Adipocyte (in vitro differentiated cells): ENCODE data around the gene ANKRA2.
A peak's percentile ranks its signal among the peaks of the same experiment; 100 is the strongest.

ENCODE experiments used
- DNase-seq: peaks from one replicate; pipeline ENCODE4 v3.0.0-alpha.2; 2015; ENCODE audit warnings: low read depth
- H3K27me3 ChIP-seq: replicated peaks from 2 replicates; pipeline ENCODE4 v1.7.0; 2013; ENCODE audit warnings: mild to moderate bottlenecking, low read length, moderate library complexity; ENCODE audit not compliant: control insufficient read depth, insufficient read depth
- H3K36me3 ChIP-seq: 2 replicates; pipeline ENCODE4 v1.7.0; 2013; ENCODE audit warnings: low read length, mild to moderate bottlenecking, moderate library complexity; ENCODE audit not compliant: control insufficient read depth, insufficient read depth, severe bottlenecking
- H3K4me1 ChIP-seq: 2 replicates; pipeline ENCODE4 v1.7.0; 2013; ENCODE audit warnings: mild to moderate bottlenecking, low read length, moderate library complexity; ENCODE audit not compliant: control insufficient read depth, insufficient read depth
- H3K4me3 ChIP-seq: 2 replicates; pipeline ENCODE4 v1.7.0; 2013; ENCODE audit warnings: mild to moderate bottlenecking, low read length, moderate library complexity
- H3K9ac ChIP-seq: 2 replicates; pipeline ENCODE4 v1.7.0; 2013; ENCODE audit warnings: mild to moderate bottlenecking, low read length, moderate library complexity
- H3K9me3 ChIP-seq: 2 replicates; pipeline ENCODE4 v1.7.0; 2013; ENCODE audit warnings: mild to moderate bottlenecking, low read length, moderate library complexity; ENCODE audit not compliant: control insufficient read depth

Gene ANKRA2

GRCh38 chr5:73544429-73545402 is 20.7 kb downstream of the ANKRA2 start:
- no peaks in the 10 kb centered on the region for H3K9me3 ChIP-seq
- no peak overlapping the region for H3K9ac ChIP-seq
- DNase-seq: no peak
- H3K4me3 ChIP-seq: no peak overlapping the region
- no peaks in the 10 kb centered on the region for H3K27me3 ChIP-seq
- H3K4me1 ChIP-seq: no peaks in the 10 kb centered on the region
- H3K36me3 ChIP-seq: no peaks in the 10 kb centered on the region

- Histone ChIP-seq H3K4me1 (peaks cover 13% of the 10 kb centered on the region), H3K36me3 (no peaks in the 10 kb centered on the region)
- DNase-seq: no peak
Observed at GRCh38 chr5:73542020-73542419, 23.4 kb downstream of the ANKRA2 start.

GRCh38 chr5:73540192-73540591 is 25.2 kb downstream of the ANKRA2 start:
- no peaks in the 10 kb centered on the region for H3K27me3 ChIP-seq
- no peaks in the 10 kb centered on the region for H3K36me3 ChIP-seq
- H3K9ac ChIP-seq: no peak overlapping the region
- no peak overlapping the region for H3K4me3 ChIP-seq
- peaks cover 2% of the 10 kb centered on the region for H3K9me3 ChIP-seq
- peak; percentile 22 for DNase-seq
- peaks cover 13% of the 10 kb centered on the region for H3K4me1 ChIP-seq

More at GRCh38 chr5:73542020-73542419, 23.4 kb downstream of the ANKRA2 start:
- Histone ChIP-seq H3K9ac (no peak overlapping the region), H3K9me3 (no peaks in the 10 kb centered on the region), H3K27me3 (no peaks in the 10 kb centered on the region), H3K4me3 (no peak overlapping the region)

- peaks cover 6% of the 10 kb centered on the region for H3K9me3 ChIP-seq
- no peak overlapping the region for H3K9ac ChIP-seq
- H3K4me3 ChIP-seq: no peak overlapping the region
- DNase-seq: no peak
- H3K36me3 ChIP-seq: no peaks in the 10 kb centered on the region
- no peaks in the 10 kb centered on the region for H3K27me3 ChIP-seq
- H3K4me1 ChIP-seq: peaks cover 13% of the 10 kb centered on the region
Observed at GRCh38 chr5:73539730-73540129, 25.7 kb downstream of the ANKRA2 start.

- Histone ChIP-seq H3K27me3 (no peaks in the 10 kb centered on the region), H3K4me3 (no peak overlapping the region), H3K9me3 (peaks cover 16% of the 10 kb centered on the region), H3K4me1 (peaks cover 34% of the 10 kb centered on the region), H3K36me3 (no peaks in the 10 kb centered on the region), H3K9ac (no peak overlapping the region)
- no peak for DNase-seq
Observed at GRCh38 chr5:73534971-73535370, 30.5 kb downstream of the ANKRA2 start.

- Histone ChIP-seq H3K9ac (no peak overlapping the region), H3K36me3 (no peaks in the 10 kb centered on the region), H3K9me3 (peaks cover 16% of the 10 kb centered on the region), H3K4me1 (peaks cover 41% of the 10 kb centered on the region), H3K4me3 (no peak overlapping the region), H3K27me3 (no peaks in the 10 kb centered on the region)
- DNase-seq: no peak
Observed at GRCh38 chr5:73534011-73534644, 31.3 kb downstream of the ANKRA2 start.

- peaks cover 43% of the 10 kb centered on the region for H3K4me1 ChIP-seq
- H3K4me3 ChIP-seq: no peak overlapping the region
- H3K9me3 ChIP-seq: peaks cover 16% of the 10 kb centered on the region
- no peak for DNase-seq
- H3K27me3 ChIP-seq: no peaks in the 10 kb centered on the region
- no peaks in the 10 kb centered on the region for H3K36me3 ChIP-seq
- H3K9ac ChIP-seq: no peak overlapping the region
Observed at GRCh38 chr5:73532195-73532594, 33.2 kb downstream of the ANKRA2 start.

DNA sequence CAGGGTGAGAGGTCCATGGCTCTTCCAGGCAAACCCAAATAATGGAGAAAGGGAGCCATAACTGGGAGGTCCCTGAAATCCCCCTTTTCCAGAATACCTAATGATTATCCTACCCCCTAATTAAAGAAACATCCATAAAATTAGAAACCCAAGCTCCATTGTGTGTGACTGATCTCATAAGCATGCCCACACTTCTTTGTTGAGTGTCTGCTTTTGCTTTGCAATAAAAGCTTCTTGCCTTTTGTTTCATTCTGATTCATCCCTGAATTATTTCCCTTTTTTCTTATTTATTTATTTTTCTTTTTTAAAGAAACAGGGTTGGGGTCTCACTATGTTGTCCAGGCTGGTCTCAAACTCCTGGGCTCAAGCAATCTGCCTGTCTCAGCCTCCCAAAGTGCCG is 34.1 kb downstream of the ANKRA2 start:
- Histone ChIP-seq H3K4me3 (no peak overlapping the region), H3K9me3 (peaks cover 16% of the 10 kb centered on the region), H3K4me1 (peaks cover 43% of the 10 kb centered on the region), H3K9ac (no peak overlapping the region), H3K27me3 (no peaks in the 10 kb centered on the region), H3K36me3 (no peaks in the 10 kb centered on the region)
- peak; percentile 19 for DNase-seq

GRCh38 chr5:73529081-73529480 is 36.4 kb downstream of the ANKRA2 start:
- Histone ChIP-seq H3K4me3 (peak overlapping the region; percentile 1), H3K27me3 (no peaks in the 10 kb centered on the region), H3K36me3 (no peaks in the 10 kb centered on the region), H3K9ac (peak overlapping the region; percentile 61), H3K9me3 (peaks cover 6% of the 10 kb centered on the region), H3K4me1 (peaks cover 40% of the 10 kb centered on the region)
- no peak for DNase-seq

DNA sequence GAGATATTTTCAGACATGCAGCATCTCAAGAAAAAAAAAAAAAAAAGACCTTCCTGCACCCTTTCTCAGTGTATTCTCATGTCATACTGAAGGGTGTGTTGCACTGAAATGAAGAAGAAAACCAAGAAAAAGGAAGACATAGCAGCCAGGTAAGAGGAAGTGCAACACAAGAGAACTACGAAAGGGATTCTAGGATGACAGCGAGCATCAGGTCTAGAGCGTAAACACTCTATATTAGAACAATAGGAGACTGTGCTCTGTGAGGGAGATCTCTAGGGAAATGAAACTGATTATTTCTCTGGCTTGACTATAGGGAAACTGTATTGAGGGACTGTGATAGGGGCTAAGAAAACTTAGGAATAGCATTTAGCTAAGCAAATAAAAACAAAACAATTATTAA is 37.2 kb downstream of the ANKRA2 start:
- peak overlapping the region; percentile 61 for H3K9ac ChIP-seq
- H3K4me1 ChIP-seq: peaks cover 43% of the 10 kb centered on the region
- DNase-seq: no peak
- peaks cover 6% of the 10 kb centered on the region for H3K9me3 ChIP-seq
- H3K4me3 ChIP-seq: no peak overlapping the region
- no peaks in the 10 kb centered on the region for H3K27me3 ChIP-seq
- no peaks in the 10 kb centered on the region for H3K36me3 ChIP-seq

GRCh38 chr5:73525606-73526203 is 39.7 kb downstream of the ANKRA2 start:
- no peaks in the 10 kb centered on the region for H3K27me3 ChIP-seq
- DNase-seq: no peak
- H3K9ac ChIP-seq: no peak overlapping the region
- peaks cover 35% of the 10 kb centered on the region for H3K4me1 ChIP-seq
- no peaks in the 10 kb centered on the region for H3K36me3 ChIP-seq
- H3K9me3 ChIP-seq: no peaks in the 10 kb centered on the region
- no peak overlapping the region for H3K4me3 ChIP-seq
